ENCODE data around the gene LRRC25.

The LRRC25 gene

GRCh38 chr19:18345296-18345695 is 52.1 kb downstream of the LRRC25 start:
- no peak for DNase-seq (ENCODE audit: low spot score)

- no peak for DNase-seq (ENCODE audit: low spot score)
Observed at GRCh38 chr19:18344582-18344950, 52.9 kb downstream of the LRRC25 start.

- peak; percentile 5 for DNase-seq (ENCODE audit: low spot score)
Observed at GRCh38 chr19:18342090-18342632, 55.3 kb downstream of the LRRC25 start.
